Uterus (tissue), 2 donors: Measurements from ENCODE around the gene ZC3H18.

ENCODE experiments used
- CTCF ChIP-seq, 4 experiments: fragments of 200-600 bp in 2 of 4; fragments of 450-650 bp in 2 of 4; sonication (generic) in 2 of 4; IDR thresholded peaks; one replicate each; pipeline ENCODE4 v1.5.1; 2016 to 2019; ENCODE audit warnings: antibody characterized with exemption in 4 of 4, mild to moderate bottlenecking in 2 of 4, moderate library complexity in 1 of 4
- POLR2A ChIP-seq, 2 donors: fragments of 450-650 bp; IDR thresholded peaks; one replicate each; pipeline ENCODE4 v1.6.1; 2016; ENCODE audit warnings: antibody characterized with exemption in 2 of 2, mild to moderate bottlenecking in 1 of 2, moderate library complexity in 1 of 2

GRCh38 chr16:88608076-88608475 lies 37.9 kb downstream of the ZC3H18 start:
- TF ChIP-seq CTCF (IDR thresholded peaks at IDR 0.05), result no peak
- TF ChIP-seq POLR2A (IDR thresholded peaks at IDR 0.05), result no peak
